AG04450 (cell line): Measurements from ENCODE around the gene OR4C11. TPM values are rescaled to one million over a fixed set of nuclear protein-coding genes. Genes with fewer than 3 reads are reported as not detected.

ENCODE experiments used
- CTCF ChIA-PET: fragments of 300-600, 350-600 bp; formaldehyde crosslinking; extraction: SDS; loops from one replicate; lab custom pipeline; 2022; ENCODE audit warnings: antibody characterized with exemption, inconsistent platforms; lab: Charles Lee
- POLR2A ChIA-PET: fragments of 350-600 bp; formaldehyde crosslinking; extraction: SDS; loops from one replicate; lab custom pipeline; 2021; ENCODE audit warnings: antibody characterized with exemption, inconsistent platforms; lab: Yijun Ruan, JAX
- DNase-seq: peaks from one replicate; pipeline ENCODE4 v3.0.0-alpha.2; 2011; ENCODE audit warnings: low read depth, low spot score
- H3K27ac ChIP-seq: one replicate; pipeline ENCODE4 v1.5.1; 2012; ENCODE audit warnings: low read depth, low read length, control low read depth
- H3K27me3 ChIP-seq: one replicate; pipeline ENCODE4 v1.6.0; 2012; ENCODE audit warnings: low read length; ENCODE audit not compliant: control insufficient read depth, insufficient read depth
- H3K4me3 ChIP-seq: 2 replicates; pipeline ENCODE4 v1.5.1; 2011; ENCODE audit warnings: mild to moderate bottlenecking, low read depth, low read length, control low read depth
- H3K9me3 ChIP-seq: 2 replicates; pipeline ENCODE4 v1.5.1; 2012; ENCODE audit warnings: low read length; ENCODE audit not compliant: control insufficient read depth, insufficient read depth
- polyA minus RNA-seq: library from RNA; depleted of rRNA, polyadenylated mRNA; stranded (reverse); fragments of >200 nt; gene quantifications from 2 replicates; pipeline ENCODE4 v1.2.3, GENCODE V29; 2011; rRNA and poly(A)+ RNA removed
- polyA plus RNA-seq: library from polyadenylated mRNA; depleted of rRNA; stranded (reverse); fragments of >200 nt; gene quantifications from 2 replicates; pipeline ENCODE4 v1.2.3, GENCODE V29; 2011; rRNA removed
- TF ChIP-seq, protein P1 (sequence below): IDR thresholded peaks from 2 replicates; pipeline ENCODE4 v1.5.1; 2011; ENCODE audit warnings: low read depth, low read length, control low read depth, inconsistent platforms

The OR4C11 gene, protein sequence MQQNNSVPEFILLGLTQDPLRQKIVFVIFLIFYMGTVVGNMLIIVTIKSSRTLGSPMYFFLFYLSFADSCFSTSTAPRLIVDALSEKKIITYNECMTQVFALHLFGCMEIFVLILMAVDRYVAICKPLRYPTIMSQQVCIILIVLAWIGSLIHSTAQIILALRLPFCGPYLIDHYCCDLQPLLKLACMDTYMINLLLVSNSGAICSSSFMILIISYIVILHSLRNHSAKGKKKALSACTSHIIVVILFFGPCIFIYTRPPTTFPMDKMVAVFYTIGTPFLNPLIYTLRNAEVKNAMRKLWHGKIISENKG
- not detected in 2 replicates for polyA plus RNA-seq
- polyA minus RNA-seq = not detected in 2 replicates

DNA sequence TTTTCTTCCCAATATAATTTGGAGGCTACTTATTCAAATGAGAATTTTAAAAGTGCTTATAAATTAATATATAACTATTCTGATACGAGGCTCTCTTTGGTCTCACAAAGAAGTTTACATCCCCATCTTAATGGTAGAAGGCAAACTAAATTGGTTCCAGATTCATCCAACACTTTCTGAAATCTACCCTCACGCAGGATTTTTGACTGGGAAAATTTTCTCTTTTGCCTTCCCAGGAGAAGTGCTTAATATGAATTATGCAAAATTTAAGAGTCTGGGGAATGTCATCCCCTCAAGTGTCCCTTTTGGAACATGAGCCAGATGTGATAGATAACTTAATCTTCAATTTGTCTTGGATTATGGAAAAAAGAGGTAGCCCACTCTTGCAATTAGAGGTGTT lies at the start of gene OR4C11:
Gene OR4C11 (minus strand): TSS at position 101 of the 400 bp plus-strand sequence. CDS start 3,272 bp downstream, outside the sequence.
- TF ChIP-seq, protein P1, sequence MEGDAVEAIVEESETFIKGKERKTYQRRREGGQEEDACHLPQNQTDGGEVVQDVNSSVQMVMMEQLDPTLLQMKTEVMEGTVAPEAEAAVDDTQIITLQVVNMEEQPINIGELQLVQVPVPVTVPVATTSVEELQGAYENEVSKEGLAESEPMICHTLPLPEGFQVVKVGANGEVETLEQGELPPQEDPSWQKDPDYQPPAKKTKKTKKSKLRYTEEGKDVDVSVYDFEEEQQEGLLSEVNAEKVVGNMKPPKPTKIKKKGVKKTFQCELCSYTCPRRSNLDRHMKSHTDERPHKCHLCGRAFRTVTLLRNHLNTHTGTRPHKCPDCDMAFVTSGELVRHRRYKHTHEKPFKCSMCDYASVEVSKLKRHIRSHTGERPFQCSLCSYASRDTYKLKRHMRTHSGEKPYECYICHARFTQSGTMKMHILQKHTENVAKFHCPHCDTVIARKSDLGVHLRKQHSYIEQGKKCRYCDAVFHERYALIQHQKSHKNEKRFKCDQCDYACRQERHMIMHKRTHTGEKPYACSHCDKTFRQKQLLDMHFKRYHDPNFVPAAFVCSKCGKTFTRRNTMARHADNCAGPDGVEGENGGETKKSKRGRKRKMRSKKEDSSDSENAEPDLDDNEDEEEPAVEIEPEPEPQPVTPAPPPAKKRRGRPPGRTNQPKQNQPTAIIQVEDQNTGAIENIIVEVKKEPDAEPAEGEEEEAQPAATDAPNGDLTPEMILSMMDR = no peak
- H3K4me3 ChIP-seq = no peak within 1 kb of the TSS
- no peaks in the 10 kb centered on the region for H3K27me3 ChIP-seq
- H3K27ac ChIP-seq = no peak within 1 kb of the TSS
- DNase-seq = no peak
- CTCF ChIA-PET = no interaction called here
- no peaks in the 10 kb centered on the region for H3K9me3 ChIP-seq
- POLR2A ChIA-PET = no interaction called here

DNA sequence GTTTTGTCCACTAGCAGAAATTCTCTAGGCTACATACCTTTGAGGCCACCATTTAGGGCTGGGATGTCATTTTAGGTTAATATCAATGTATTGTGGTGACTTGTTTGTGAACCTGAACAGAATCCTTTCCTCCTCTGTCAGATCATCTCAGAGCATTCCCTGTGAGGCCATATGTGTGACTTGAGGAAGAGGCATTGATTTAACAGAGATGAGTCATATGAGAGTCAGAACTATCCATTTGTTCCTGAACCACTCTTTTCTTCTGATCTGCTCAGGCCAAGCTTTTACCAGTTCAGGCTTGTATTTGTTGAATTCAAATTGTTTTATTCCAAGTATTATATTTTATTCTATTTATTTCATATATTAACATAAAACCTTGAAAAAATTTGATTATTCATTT lies 47.7 kb upstream of the OR4C11 start:
- POLR2A ChIA-PET = no interaction called here
- TF ChIP-seq, protein P1 = no peak
- no peak overlapping the region for H3K27ac ChIP-seq
- no peaks in the 10 kb centered on the region for H3K27me3 ChIP-seq
- no peak overlapping the region for H3K4me3 ChIP-seq
- CTCF ChIA-PET = no interaction called here
- H3K9me3 ChIP-seq = no peaks in the 10 kb centered on the region
- no peak for DNase-seq

DNA sequence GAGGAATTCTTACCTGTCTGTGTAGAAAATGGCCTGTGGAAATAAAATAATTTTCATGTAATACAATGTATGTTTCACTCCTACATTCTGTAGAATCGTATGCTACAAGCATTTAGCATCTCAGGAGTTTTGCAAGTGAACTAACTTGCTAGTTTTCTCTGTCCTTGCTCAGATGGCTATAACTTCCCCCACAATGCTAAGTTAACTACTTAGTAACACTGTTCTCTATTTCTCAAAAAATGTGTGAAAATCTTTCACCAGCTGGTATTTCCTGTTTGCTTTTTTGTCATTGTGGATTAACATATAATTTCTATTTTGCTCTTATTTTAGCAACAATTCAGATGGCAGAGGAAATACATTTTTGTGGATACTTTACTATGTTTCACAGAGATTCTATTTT lies 45.1 kb upstream of the OR4C11 start:
- Histone ChIP-seq H3K27ac (no peak overlapping the region), H3K27me3 (no peaks in the 10 kb centered on the region), H3K9me3 (no peaks in the 10 kb centered on the region), H3K4me3 (no peak overlapping the region)
- CTCF ChIA-PET = no interaction called here
- no peak for DNase-seq
- TF ChIP-seq, protein P1 = no peak
- POLR2A ChIA-PET = no interaction called here

DNA sequence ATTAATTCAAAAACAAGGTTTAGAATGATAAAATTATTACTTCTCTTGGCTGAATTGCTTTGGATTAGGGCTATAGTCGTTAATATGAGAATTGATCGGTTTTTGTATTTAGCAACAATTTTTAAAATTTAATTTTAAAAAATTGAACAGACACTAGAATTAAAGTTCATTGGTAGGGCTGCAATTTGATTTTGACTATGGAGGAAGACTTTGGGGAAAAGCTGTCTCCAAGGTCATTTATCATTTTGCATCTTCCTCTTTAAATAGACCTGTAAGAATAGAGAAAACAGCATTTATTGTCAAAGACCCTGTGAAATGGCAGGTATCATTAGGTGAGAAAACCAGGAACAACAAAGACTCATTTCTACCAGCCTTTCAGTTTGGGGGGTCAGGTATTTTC lies 40.6 kb upstream of the OR4C11 start, which contains the start of gene OR4S2:
Gene OR4S2 (plus strand): TSS at position 301 of the 400 bp plus-strand sequence. CDS start 2,577 bp downstream, outside the sequence.
- no peak within 1 kb of the TSS for H3K4me3 ChIP-seq
- H3K27ac ChIP-seq = no peak within 1 kb of the TSS
- TF ChIP-seq, protein P1 = no peak
- no peak for DNase-seq
- CTCF ChIA-PET = no interaction called here
- no peaks in the 10 kb centered on the region for H3K27me3 ChIP-seq
- POLR2A ChIA-PET = no interaction called here
- no peaks in the 10 kb centered on the region for H3K9me3 ChIP-seq

DNA sequence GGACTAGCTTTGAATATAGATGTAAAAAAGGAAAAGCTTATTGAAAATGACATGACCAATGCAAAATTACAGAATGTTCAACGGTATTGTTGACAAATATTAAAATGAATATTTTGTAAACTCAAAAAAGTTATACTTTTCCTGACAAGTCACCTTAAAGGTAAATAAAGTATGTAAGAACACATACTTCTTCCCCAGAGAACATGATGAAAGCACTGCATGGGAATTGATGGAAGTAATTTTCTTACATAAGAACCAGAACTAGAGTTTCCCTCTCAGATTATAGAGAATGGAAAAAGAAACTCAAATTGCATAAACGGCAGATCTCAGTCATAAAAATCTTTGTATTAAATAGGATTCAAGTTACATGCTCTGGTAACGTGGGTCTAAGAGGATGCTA lies 27.4 kb upstream of the OR4C11 start, which contains the start of gene OR4P4:
Gene OR4P4 (plus strand): TSS at position 301 of the 400 bp plus-strand sequence.
- Histone ChIP-seq H3K27me3 (no peaks in the 10 kb centered on the region), H3K9me3 (no peaks in the 10 kb centered on the region), H3K27ac (no peak within 1 kb of the TSS), H3K4me3 (no peak within 1 kb of the TSS)
- TF ChIP-seq, protein P1 = no peak
- CTCF ChIA-PET = no interaction called here
- DNase-seq = no peak
- POLR2A ChIA-PET = no interaction called here
